ENCODE measurements around the gene PLCH2. TPM values are rescaled to one million over a fixed set of nuclear protein-coding genes. Genes with fewer than 3 reads are reported as not detected.

The PLCH2 gene
- polyA plus RNA-seq, 1 of the 3 experiments (the other 2 are of a cell fraction): 0.08 TPM

- TF ChIP-seq FOXJ3 (CRISPR knock-in tag; IDR thresholded peaks at IDR 0.05) (peak; percentile 8; the same call in 1 of the 2 replicates), JUND (IDR thresholded peaks at IDR 0.05) (no peak), MXI1 (IDR thresholded peaks at IDR 0.05; ENCODE audit: low read depth, low read length) (peak; percentile 95), TAF1 (IDR thresholded peaks at IDR 0.05; ENCODE audit: borderline replicate concordance, low read depth, low read length) (no peak), RAD21 (IDR thresholded peaks at IDR 0.05; ENCODE audit: low read length) (no peak), SMC3 (IDR thresholded peaks at IDR 0.05; ENCODE audit: low read depth, low read length) (no peak), RFX5 (IDR thresholded peaks at IDR 0.05; ENCODE audit: low read length) (no peak), USF1 (IDR thresholded peaks at IDR 0.05; ENCODE audit: borderline replicate concordance, low read depth) (no peak), CHD2 (IDR thresholded peaks at IDR 0.05; ENCODE audit: low read length, partially characterized antibody) (no peak), RXRA (IDR thresholded peaks at IDR 0.05; ENCODE audit: borderline replicate concordance, low read depth) (no peak)
These were observed 4.9 kb downstream of the PLCH2 start (continued) for GRCh38 chr1:2480986-2481364.

- peaks cover 0 to 67% of the 10 kb centered on the region in 2 experiments; a peak in 1 of 4 replicates for H3K4me1 ChIP-seq (ENCODE audit: control insufficient read depth in 1 of 2, insufficient read depth in 2 of 2, low read depth in 1 of 2, low read length in 1 of 2)
- no peak overlapping the region for H3K4me2 ChIP-seq
- CTCF ChIA-PET: interaction anchor here (0.5 to 3.4 kb wide), 7 partner anchors 10 to 67 kb away, joined by 3 to 26 read pairs (median 9); no protein-coding TSS in a partner anchor
- no peak overlapping the region for H3K4me3 ChIP-seq (ENCODE audit: low read depth in 2 of 2, low read length in 1 of 2)
- H3K36me3 ChIP-seq (replicated peaks in 1 of 2; ENCODE audit: control insufficient read depth in 1 of 2, insufficient read depth in 2 of 2, low read length in 1 of 2): no peaks in the 10 kb centered on the region
- no peaks in the 10 kb centered on the region for H3K79me2 ChIP-seq (ENCODE audit: insufficient read depth)
- 40% methylated on average over 2 of the region's 10 CpGs for WGBS (ENCODE audit: low lambda C conversion rate)
- no peaks in the 10 kb centered on the region for H3K9me2 ChIP-seq
- no peaks in the 10 kb centered on the region for H3K9me3 ChIP-seq
- H3K27me3 ChIP-seq (ENCODE audit: insufficient read depth): no peaks in the 10 kb centered on the region
- H3K27ac ChIP-seq (ENCODE audit: low read depth in 2 of 2, low read length in 1 of 2): peak overlapping the region in 1 of 2 experiments; percentile 96; a peak in 2 of 4 replicates
- no peak overlapping the region for H2AFZ ChIP-seq (ENCODE audit: low read depth)
- H4K20me1 ChIP-seq (ENCODE audit: insufficient read depth): no peaks in the 10 kb centered on the region
- POLR2A ChIA-PET: interaction anchor here (1.2 to 2.7 kb wide), 5 partner anchors 11 to 61 kb away, joined by 3 to 24 read pairs (median 7); partner anchors contain the start of gene PANK4
- DNase-seq: peak; percentile 89
- H3K9ac ChIP-seq: no peak overlapping the region
- H3F3A ChIP-seq (replicated peaks; ENCODE audit: insufficient read depth): no peaks in the 10 kb centered on the region
- TF ChIP-seq MXI1 (IDR thresholded peaks at IDR 0.05; ENCODE audit: low read depth, low read length): peak; percentile 77; the same call in 1 of the 2 replicates
- peak; percentile 30; the same call in 1 of the 2 replicates for TF ChIP-seq RAD21 (IDR thresholded peaks at IDR 0.05; ENCODE audit: low read length)
- no peak for TF ChIP-seq YY1 (IDR thresholded peaks at IDR 0.05; ENCODE audit: low read depth)
- TF ChIP-seq MAX (IDR thresholded peaks at IDR 0.05; ENCODE audit: low read depth): no peak
- peak; percentile 6; the same call in 1 of the 2 replicates for TF ChIP-seq SMC3 (IDR thresholded peaks at IDR 0.05; ENCODE audit: low read depth, low read length)
- TF ChIP-seq IRF3 (IDR thresholded peaks at IDR 0.05; ENCODE audit: low read depth, low read length): no peak
- TF ChIP-seq RCOR1 (IDR thresholded peaks at IDR 0.05; ENCODE audit: low read length): peak; percentile 70
- peak; percentile 56; the same call in 1 of the 2 replicates for TF ChIP-seq USF1 (IDR thresholded peaks at IDR 0.05; ENCODE audit: borderline replicate concordance, low read depth)
- no peak for TF ChIP-seq POLR2AphosphoS5 (IDR thresholded peaks at IDR 0.05; ENCODE audit: low read depth, low read length)
- TF ChIP-seq ELF1 (IDR thresholded peaks at IDR 0.05): no peak
- no peak for TF ChIP-seq GABPA (IDR thresholded peaks at IDR 0.05; ENCODE audit: low read depth)
- TF ChIP-seq RFX5 (IDR thresholded peaks at IDR 0.05; ENCODE audit: low read length): no peak
- TF ChIP-seq USF2 (IDR thresholded peaks at IDR 0.05; ENCODE audit: borderline replicate concordance, low read depth, low read length): no peak; the same call in 1 of the 2 replicates
- no peak for TF ChIP-seq RXRA (IDR thresholded peaks at IDR 0.05; ENCODE audit: borderline replicate concordance, low read depth)
- peak; percentile 94 for TF ChIP-seq GATA2 (CRISPR knock-in tag; IDR thresholded peaks at IDR 0.05)
- no peak for TF ChIP-seq FOXM1 (IDR thresholded peaks at IDR 0.05; ENCODE audit: low read depth)
- no peak for TF ChIP-seq JUND (IDR thresholded peaks at IDR 0.05)
- TF ChIP-seq CTCF (IDR thresholded peaks at IDR 0.05): no peak
- TF ChIP-seq FOSL2 (IDR thresholded peaks at IDR 0.05; ENCODE audit: borderline replicate concordance, low read depth): no peak
- TF ChIP-seq EZH2phosphoT487 (IDR thresholded peaks at IDR 0.05; ENCODE audit: borderline replicate concordance, low read depth): no peak
- TF ChIP-seq FOXJ3 (CRISPR knock-in tag; IDR thresholded peaks at IDR 0.05): peak; percentile 15; the same call in 1 of the 2 replicates
These were observed 5.8 kb downstream of the PLCH2 start for GRCh38 chr1:2481885-2482284.
